Spinal cord (tissue), 10 donors: ENCODE measurements around the gene MTA2. TPM values are rescaled to one million over a fixed set of nuclear protein-coding genes. Genes with fewer than 3 reads are reported as not detected.
A peak's percentile ranks its signal among the peaks of the same experiment; 100 is the strongest.
"Not testable (repeated sequence)": the region's sequence is repeated elsewhere in the genome, so short reads cannot be mapped to it uniquely, and the experiment has no call there.

Experiments
- DNase-seq, 6 donors: peaks; one replicate each; pipeline versions ENCODE4 v3.0.0 to v3.0.0-alpha.2; 2013 to 2015; ENCODE audit warnings: low spot score in 6 of 6, low read depth in 4 of 6
- H3K27ac ChIP-seq: one replicate; pipeline ENCODE4 v1.5.1; 2013; ENCODE audit warnings: low read depth, low read length, control low read depth
- H3K27me3 ChIP-seq: one replicate; pipeline ENCODE4 v1.6.1; 2013; ENCODE audit warnings: low read length; ENCODE audit not compliant: control insufficient read depth, insufficient read depth
- H3K36me3 ChIP-seq: one replicate; pipeline ENCODE4 v1.6.1; 2013; ENCODE audit warnings: low read length; ENCODE audit not compliant: control insufficient read depth, insufficient read depth
- H3K4me1 ChIP-seq: one replicate; pipeline ENCODE4 v1.6.1; 2013; ENCODE audit warnings: low read length; ENCODE audit not compliant: control insufficient read depth, insufficient read depth
- H3K4me3 ChIP-seq: one replicate; pipeline ENCODE4 v1.5.1; 2013; ENCODE audit warnings: low read depth, low read length, control low read depth
- H3K9me3 ChIP-seq: one replicate; pipeline ENCODE4 v1.6.1; 2013; ENCODE audit warnings: low read length; ENCODE audit not compliant: control insufficient read depth, insufficient read depth
- WGBS: methylation state at CpG from one replicate; pipeline ENCODE4 v1.1.5; 2013; ENCODE audit warnings: missing lambda C conversion rate; ENCODE audit not compliant: insufficient coverage; 5-methylcytosine and 5-hydroxymethylcytosine counted together
- polyA plus RNA-seq, 2 donors: library from polyadenylated mRNA; unstranded; fragments of 120-200 nt; gene quantifications; one replicate each; pipeline ENCODE4 v1.2.1, GENCODE V29; 2013; ENCODE audit not compliant: insufficient read length in 2 of 2
- total RNA-seq, 2 donors: library from RNA; depleted of rRNA in 1 of 2; stranded (reverse); fragments of 120-200 nt in 1 of 2; fragments of >200 nt in 1 of 2; gene quantifications; one replicate each; pipeline versions ENCODE4 v1.2.3 to v1.2.4, GENCODE V29; 2013 to 2014
- donor health status: healthy.

The MTA2 gene
- total and polyA plus RNA-seq, 4 donors = 72.9 to 91.6 (median 85.1) TPM

DNA sequence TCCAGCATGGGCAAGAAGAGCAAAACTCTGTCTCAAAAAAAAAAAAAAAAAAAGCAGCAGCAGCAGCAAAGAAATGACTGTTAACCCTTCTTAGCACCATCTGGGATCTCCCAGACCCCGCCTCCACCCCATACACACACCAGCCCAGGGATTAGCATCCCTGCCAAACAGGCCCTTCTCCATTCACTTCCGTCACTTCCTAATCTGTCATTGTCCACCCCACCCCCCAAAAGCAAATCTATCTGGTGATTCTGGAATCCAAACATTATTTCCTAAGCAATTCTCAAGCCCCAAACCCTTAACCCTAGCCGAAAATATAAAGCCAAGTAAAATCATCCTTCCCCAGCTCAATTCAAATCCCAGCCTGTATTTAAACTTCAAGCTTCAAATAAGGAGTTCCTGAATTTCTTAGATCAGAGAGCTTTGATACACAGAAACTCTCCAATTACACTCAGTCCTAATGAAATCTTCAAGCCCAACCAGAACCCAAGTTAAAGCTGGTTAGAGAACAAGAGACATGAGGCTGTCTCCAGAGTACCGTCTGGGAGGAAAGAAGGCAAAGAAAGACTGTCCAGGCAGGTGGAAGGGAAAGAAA, 49.1 kb downstream of the MTA2 start:
- Histone ChIP-seq H3K4me3 (no peak overlapping the region), H3K36me3 (peaks cover 17% of the 10 kb centered on the region), H3K27ac (peak overlapping the region; percentile 97), H3K4me1 (peaks cover 73% of the 10 kb centered on the region), H3K27me3 (peaks cover 4% of the 10 kb centered on the region), H3K9me3 (no peaks in the 10 kb centered on the region)
- 27% methylated on average over 4 of the region's 4 CpGs for WGBS
- DNase-seq = no peak

DNA sequence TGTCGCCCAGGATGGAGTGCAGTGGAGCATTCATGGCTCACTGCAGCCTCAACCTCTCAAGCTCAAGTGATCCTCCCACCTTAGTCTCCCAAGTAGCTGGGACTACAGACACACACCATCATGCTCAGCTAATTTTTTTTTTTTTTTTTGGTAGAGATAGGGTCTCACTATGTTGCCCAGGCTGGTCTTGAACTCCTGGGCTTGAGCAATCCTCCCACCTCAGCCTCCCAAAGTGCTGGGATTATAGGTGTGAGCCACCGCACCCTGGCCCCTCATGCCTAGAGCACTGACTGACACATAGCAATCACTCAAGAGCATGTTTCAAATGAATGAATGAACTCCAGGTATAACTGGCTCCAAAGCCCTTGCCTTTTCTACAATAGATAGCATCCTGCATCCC, 51.2 kb downstream of the MTA2 start:
- H3K4me3 ChIP-seq, H3K36me3 ChIP-seq, DNase-seq, H3K27ac ChIP-seq, H3K9me3 ChIP-seq: not testable (repeated sequence)
- Histone ChIP-seq H3K4me1 (peaks cover 74% of the 10 kb centered on the region), H3K27me3 (peaks cover 21% of the 10 kb centered on the region)
- no CpG with 5 or more reads among the region's 2 CpGs for WGBS

DNA sequence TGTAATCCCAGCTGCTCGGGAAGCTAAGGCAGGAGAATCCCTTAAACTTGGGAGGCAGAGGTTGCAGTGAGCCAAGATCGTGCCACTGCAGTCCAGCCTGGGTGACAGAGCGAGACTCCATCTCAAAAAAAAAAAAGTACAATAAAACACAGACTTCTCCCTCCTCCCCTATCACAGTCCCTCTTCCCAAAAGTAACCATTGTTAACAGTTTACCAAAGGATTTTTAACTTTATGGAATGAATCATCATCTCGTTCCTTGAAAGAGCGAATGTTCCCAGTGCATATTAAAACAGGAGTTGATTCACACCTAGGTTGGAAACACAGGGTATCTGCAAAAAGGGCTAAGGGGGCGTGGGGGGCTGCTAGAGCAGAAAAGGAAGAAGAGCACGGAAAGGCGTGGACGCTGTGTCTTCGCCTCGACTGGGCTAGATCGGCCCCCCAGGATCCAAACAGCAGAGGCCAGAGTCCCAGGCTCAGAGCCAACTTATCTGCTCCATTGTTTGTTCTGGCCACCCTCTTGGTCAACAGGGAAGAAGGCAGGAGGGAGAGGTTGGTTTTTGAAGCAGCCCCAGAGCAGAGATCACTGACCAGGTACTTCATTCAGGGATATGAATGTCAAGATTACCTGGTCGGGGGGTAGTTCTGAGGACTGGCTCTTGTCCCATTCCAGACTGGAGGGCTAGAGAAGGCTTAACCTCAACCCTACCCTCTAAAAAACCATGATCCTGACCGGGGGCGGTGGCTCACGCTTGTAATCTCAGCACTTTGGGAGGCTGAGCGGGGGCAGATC, 52.9 kb downstream of the MTA2 start:
- no peaks in the 10 kb centered on the region for H3K36me3 ChIP-seq
- DNase-seq = peak in 1 of 6 donors; percentile 64
- H3K9me3 ChIP-seq = no peaks in the 10 kb centered on the region
- H3K27me3 ChIP-seq = peaks cover 38% of the 10 kb centered on the region
- peak overlapping the region; percentile 15 for H3K27ac ChIP-seq
- no peak overlapping the region for H3K4me3 ChIP-seq
- WGBS = 66% methylated on average over 15 of the region's 17 CpGs
- peaks cover 74% of the 10 kb centered on the region for H3K4me1 ChIP-seq

DNA sequence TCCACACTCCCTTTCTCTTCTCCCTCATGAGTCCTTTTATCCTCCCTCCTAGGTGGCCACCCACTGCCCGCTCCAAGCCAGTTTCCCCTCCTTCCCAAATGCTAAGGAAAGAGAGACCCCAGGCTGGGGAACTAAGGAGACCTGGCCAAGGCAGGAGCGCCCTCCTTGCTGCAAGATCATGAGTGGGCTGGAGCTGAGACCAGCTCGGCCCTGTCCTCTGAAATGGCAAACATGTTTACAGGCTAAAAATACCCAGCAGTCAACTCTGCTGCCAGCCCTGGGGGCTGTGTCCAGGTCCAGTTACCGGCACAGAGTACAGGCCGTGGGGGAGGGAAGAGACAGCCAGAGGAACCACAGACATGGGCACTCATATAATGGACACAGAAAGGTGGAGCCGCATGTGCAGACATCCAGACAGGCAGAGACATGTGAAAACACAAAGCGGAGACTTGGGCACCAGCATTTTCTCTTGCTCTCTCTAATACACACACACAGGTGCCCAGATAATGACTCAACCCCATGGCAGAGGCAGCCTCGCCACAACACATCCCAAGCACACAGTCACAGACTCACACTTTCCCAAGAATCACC, 53.9 kb downstream of the MTA2 start:
- H3K27ac ChIP-seq = peak overlapping the region; percentile 88
- DNase-seq = no peak
- H3K4me3 ChIP-seq = peak overlapping the region; percentile 48
- 69% methylated on average over 5 of the region's 8 CpGs for WGBS
- no peaks in the 10 kb centered on the region for H3K36me3 ChIP-seq
- no peaks in the 10 kb centered on the region for H3K9me3 ChIP-seq
- H3K4me1 ChIP-seq = peaks cover 74% of the 10 kb centered on the region
- peaks cover 48% of the 10 kb centered on the region for H3K27me3 ChIP-seq

DNA sequence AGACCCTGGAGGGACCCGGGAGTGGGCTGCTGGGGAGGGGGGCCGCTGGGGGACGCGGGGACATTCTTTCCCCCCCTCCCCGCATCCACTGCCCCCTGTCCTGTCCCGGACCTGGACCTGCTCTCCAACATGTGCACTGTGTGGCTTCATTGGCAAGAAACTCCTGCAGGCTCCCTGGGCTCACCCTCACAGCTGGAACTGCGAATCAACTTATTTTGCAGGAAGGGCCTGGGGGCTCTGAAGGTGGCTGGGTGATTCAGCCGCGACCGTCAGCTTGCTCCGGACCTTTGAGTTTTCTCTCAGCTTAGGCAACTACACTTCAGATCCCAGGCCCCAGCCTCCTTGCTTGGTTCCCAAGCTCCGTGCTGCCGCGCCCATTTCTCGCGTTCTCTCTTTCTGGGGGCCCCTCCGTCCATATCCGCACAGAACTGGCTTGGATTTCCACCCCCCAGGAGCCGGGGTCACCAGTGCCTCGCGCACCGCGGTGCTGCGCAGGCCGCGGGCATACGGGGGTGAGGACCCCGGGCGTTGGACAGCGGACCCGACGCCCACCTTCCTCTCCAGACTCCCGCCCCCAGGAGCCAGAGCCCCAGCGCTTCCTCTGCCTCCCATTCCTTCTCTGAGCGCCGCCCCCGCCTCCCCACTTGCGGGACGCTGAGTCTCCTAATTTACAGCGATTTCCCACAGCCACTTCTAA, 54.6 kb downstream of the MTA2 start:
- H3K27me3 ChIP-seq = peaks cover 52% of the 10 kb centered on the region
- peak in 1 of 6 donors; percentile 49 for DNase-seq
- H3K27ac ChIP-seq = peak overlapping the region; percentile 88

DNA sequence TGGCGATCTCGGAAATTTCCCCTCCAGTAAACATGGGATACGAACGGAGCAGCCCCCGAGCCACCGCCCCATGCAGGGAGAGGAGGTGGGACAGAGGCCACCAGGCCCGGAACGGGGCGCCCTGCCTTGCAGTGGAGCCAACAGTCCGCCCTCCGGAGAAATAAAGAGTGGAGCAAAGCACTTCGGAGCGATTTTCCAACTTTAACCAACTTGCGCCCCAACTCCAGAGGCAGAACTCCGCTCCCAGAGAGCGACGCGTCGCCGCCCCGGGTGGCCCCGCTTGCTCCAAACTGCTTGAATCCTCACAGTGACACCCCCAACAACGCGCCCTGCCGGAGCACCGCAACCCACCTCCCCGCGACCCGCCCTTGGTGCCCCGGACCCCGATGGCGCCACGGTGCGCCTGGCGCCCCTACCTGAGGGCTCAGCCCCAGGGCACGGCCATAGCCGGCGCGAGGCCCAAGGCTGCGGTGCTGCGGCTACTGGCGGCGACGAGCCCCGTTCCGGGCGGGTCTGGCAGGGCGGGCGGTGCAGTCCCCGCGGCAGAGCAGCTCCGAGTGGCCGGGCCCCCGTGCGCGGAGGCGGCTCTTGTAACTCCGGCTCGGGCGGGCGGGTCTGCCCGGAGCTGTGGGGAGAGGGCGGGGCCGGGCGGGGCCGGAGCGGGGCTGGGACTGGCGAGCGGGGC, 55.3 kb downstream of the MTA2 start, which contains the start of gene AHNAK:
Gene AHNAK, minus strand, starts transcription at position 563 of the 685 bp plus-strand sequence. CDS start 10,708 bp downstream, outside the sequence.
- peaks cover 73% of the 10 kb centered on the region for H3K4me1 ChIP-seq
- peak within 1 kb of the TSS; percentile 96 for H3K27ac ChIP-seq
- no peaks in the 10 kb centered on the region for H3K9me3 ChIP-seq
- under 1% methylated on average over 62 of the region's 69 CpGs for WGBS
- DNase-seq = peak in 2 of 6 donors; percentile 45 to 77
- H3K4me3 ChIP-seq = peak within 1 kb of the TSS; percentile 73
- peaks cover 52% of the 10 kb centered on the region for H3K27me3 ChIP-seq
- H3K36me3 ChIP-seq = no peaks in the 10 kb centered on the region

More for the DNA sequence above, 54.6 kb downstream of the MTA2 start:
- Histone ChIP-seq H3K9me3 (no peaks in the 10 kb centered on the region), H3K4me1 (peaks cover 74% of the 10 kb centered on the region), H3K36me3 (no peaks in the 10 kb centered on the region), H3K4me3 (peak overlapping the region; percentile 48)
- 14% methylated on average over 34 of the region's 40 CpGs for WGBS

DNA sequence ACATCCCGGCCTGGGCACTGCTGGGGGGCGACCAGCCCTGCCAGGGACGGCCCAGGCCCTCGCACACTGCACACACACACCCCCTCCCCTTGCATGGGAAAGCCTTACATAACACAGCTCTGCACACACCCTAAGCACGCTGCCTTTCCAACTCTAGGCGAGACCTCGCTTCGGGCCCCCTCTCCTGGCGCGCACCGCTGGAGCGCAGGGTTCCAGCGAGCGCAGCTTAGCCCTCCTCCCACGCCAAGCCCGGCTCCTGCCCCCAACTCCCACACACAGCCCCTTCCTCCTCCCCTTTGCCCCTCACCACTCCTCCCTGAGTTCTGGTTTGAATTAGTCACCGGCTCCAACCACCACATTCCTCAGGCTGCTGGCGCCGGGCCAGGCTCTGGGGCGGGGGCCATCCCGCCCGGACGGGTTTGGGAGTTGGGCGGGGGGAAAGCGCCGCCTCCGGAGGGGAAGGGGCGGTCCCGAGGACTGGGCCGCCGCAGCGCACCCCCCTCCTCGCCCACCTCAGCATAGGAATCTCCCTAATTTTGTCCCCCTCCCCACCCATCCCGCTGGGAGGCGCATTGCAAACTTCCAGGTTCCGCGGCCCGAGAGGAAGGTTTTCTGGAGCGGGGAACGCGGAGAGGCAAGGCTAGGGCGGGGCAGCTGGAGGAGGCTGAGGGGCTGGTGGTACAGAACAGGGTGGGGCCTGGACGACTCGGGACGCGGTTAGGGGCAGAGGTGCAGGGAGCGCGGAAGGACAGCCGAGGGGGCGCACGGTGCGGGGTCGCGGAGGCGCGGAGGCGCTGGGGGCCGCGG, 56.0 kb downstream of the MTA2 start:
- peak in 2 of 6 donors; percentile 61 to 91 for DNase-seq
- Histone ChIP-seq H3K27me3 (peaks cover 52% of the 10 kb centered on the region), H3K4me1 (peaks cover 75% of the 10 kb centered on the region), H3K4me3 (peak overlapping the region; percentile 73), H3K27ac (peak overlapping the region; percentile 96), H3K9me3 (no peaks in the 10 kb centered on the region), H3K36me3 (no peaks in the 10 kb centered on the region)
- under 1% methylated on average over 48 of the region's 59 CpGs for WGBS

DNA sequence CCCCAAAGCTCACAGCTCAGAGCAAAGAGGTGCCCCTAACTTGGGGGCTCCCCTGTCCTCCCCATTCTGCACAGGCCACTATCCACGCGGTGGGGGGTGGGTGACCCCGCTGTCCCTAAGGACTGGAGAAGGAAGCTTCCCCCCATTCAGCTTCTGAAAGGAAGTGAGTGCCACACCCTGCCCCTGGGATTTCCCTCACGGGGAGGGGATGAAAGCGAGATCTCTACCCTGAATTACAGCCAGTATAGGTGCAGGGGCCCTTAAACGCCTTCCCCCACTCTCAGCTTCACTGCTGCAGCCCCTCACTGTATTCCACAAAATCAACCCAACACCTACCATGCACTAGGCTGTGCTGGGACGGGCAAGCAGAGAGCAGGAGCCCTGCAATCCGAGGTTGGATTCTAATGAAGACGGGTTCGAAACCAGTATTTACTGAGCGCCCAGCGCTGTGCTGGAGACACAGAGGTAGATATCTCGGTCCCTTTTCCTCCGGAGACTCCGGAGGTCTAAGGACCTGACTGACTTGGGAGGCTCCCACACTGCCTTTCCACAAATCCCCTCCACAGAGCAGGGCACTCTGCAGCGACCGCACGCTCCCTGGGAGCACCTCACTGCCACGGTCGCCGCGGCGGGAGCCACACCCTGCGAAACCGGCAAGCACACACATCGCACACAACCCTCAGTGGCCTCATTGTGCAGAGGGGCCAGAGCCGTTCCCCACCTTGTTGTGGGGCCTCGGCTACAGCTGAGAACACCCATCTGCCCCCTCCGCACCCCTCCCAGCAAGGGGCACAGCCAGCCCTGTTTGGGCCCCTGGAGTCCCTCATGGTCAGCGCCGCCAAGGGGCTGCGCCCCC, 56.9 kb downstream of the MTA2 start:
- WGBS = 6% methylated on average over 29 of the region's 32 CpGs
- peak in 1 of 6 donors; percentile 23 for DNase-seq
- H3K27ac ChIP-seq = peak overlapping the region; percentile 96
- peaks cover 52% of the 10 kb centered on the region for H3K27me3 ChIP-seq
- H3K4me3 ChIP-seq = peak overlapping the region; percentile 73
- H3K4me1 ChIP-seq = peaks cover 84% of the 10 kb centered on the region
- no peaks in the 10 kb centered on the region for H3K36me3 ChIP-seq
- no peaks in the 10 kb centered on the region for H3K9me3 ChIP-seq
